SK-N-SH treated with all-trans-retinoic acid at 6 μM for 48 hours (cell line): ENCODE measurements around the gene ST6GALNAC3.

Source experiments
- ATAC-seq: fragments of 200-7000 bp; cut with Tn5 transposase; 3 replicates; pipeline ENCODE4 v1.9.1; 2020; ENCODE audit warnings: mild to moderate bottlenecking, moderate library complexity
- ARNTL ChIP-seq: fragments of 450-650 bp; formaldehyde crosslinking; IDR thresholded peaks from 2 replicates; pipeline ENCODE4 v1.5.0; 2020; ENCODE audit warnings: low read depth, mild to moderate bottlenecking, moderate library complexity, borderline replicate concordance
- BACH2 ChIP-seq: fragments of 250-450 bp; sonication (Bioruptor Pico); IDR thresholded peaks from 2 replicates; pipeline ENCODE4 v1.9.0; 2021; ENCODE audit warnings: mild to moderate bottlenecking, borderline replicate concordance
- CREB5 ChIP-seq: fragments of 250-450 bp; sonication (Bioruptor Pico); IDR thresholded peaks from 2 replicates; pipeline ENCODE4 v1.5.1; 2020; ENCODE audit warnings: low read depth, mild to moderate bottlenecking, moderate library complexity
- CSDC2 ChIP-seq: fragments of 250-450 bp; sonication (Bioruptor Pico); IDR thresholded peaks from 2 replicates; pipeline ENCODE4 v1.5.0; 2020; ENCODE audit warnings: mild to moderate bottlenecking, moderate library complexity
- ESRRG ChIP-seq: fragments of 250-450 bp; sonication (Bioruptor Pico); IDR thresholded peaks from 2 replicates; pipeline ENCODE4 v1.6.1; 2021; ENCODE audit warnings: mild to moderate bottlenecking
- GLIS3 ChIP-seq: fragments of 250-450 bp; sonication (Bioruptor Pico); IDR thresholded peaks from 2 replicates; pipeline ENCODE4 v1.5.0; 2020; ENCODE audit warnings: mild to moderate bottlenecking, moderate library complexity
- ISL1 ChIP-seq: fragments of 250-450 bp; sonication (Bioruptor Pico); IDR thresholded peaks from 2 replicates; pipeline ENCODE4 v2.1.2; 2022; ENCODE audit warnings: mild to moderate bottlenecking, moderate library complexity
- OSR1 ChIP-seq: fragments of 250-450 bp; sonication (Bioruptor Pico); IDR thresholded peaks from 2 replicates; pipeline ENCODE4 v1.8.0; 2022; ENCODE audit warnings: moderate library complexity, mild to moderate bottlenecking, inconsistent platforms
- POU6F1 ChIP-seq: fragments of 250-450 bp; sonication (Bioruptor Pico); IDR thresholded peaks from 2 replicates; pipeline ENCODE4 v1.8.0; 2021; ENCODE audit warnings: low read depth, mild to moderate bottlenecking, moderate library complexity, borderline replicate concordance
- PPARA ChIP-seq: fragments of 250-450 bp; sonication (Bioruptor Pico); IDR thresholded peaks from 2 replicates; pipeline ENCODE4 v1.5.0; 2020; ENCODE audit warnings: mild to moderate bottlenecking, borderline replicate concordance
- RARB ChIP-seq: fragments of 250-450 bp; sonication (Bioruptor Pico); IDR thresholded peaks from 2 replicates; pipeline ENCODE4 v1.8.0; 2021; ENCODE audit warnings: mild to moderate bottlenecking, moderate library complexity
- SNAI2 ChIP-seq: fragments of 250-450 bp; sonication (Bioruptor Pico); IDR thresholded peaks from 2 replicates; pipeline ENCODE4 v1.5.0; 2020; ENCODE audit warnings: mild to moderate bottlenecking, moderate library complexity
- TCF4 ChIP-seq: fragments of 250-450 bp; sonication (Bioruptor Pico); IDR thresholded peaks from 2 replicates; pipeline ENCODE4 v1.8.0; 2021; ENCODE audit warnings: mild to moderate bottlenecking, moderate library complexity, borderline replicate concordance
- TOX ChIP-seq: fragments of 250-450 bp; sonication (Bioruptor Pico); IDR thresholded peaks from 2 replicates; pipeline ENCODE4 v1.8.0; 2021; ENCODE audit warnings: mild to moderate bottlenecking, moderate library complexity, borderline replicate concordance
- ZFP3 ChIP-seq: fragments of 250-450 bp; sonication (Bioruptor Pico); IDR thresholded peaks from 2 replicates; pipeline ENCODE4 v1.5.0; 2020; ENCODE audit warnings: mild to moderate bottlenecking, moderate library complexity
- ZFP30 ChIP-seq: fragments of 450-650 bp; formaldehyde crosslinking; IDR thresholded peaks from 2 replicates; pipeline ENCODE4 v1.5.0; 2022; ENCODE audit warnings: mild to moderate bottlenecking, moderate library complexity
- ZNF565 ChIP-seq: fragments of 450-650 bp; formaldehyde crosslinking; conservative IDR thresholded peaks from 2 replicates; pipeline ENCODE4 v1.5.0; 2020; ENCODE audit warnings: low read depth, mild to moderate bottlenecking, moderate library complexity
- ZNF70 ChIP-seq: fragments of 450-650 bp; formaldehyde crosslinking; IDR thresholded peaks from 2 replicates; pipeline ENCODE4 v1.5.0; 2020; ENCODE audit warnings: mild to moderate bottlenecking, moderate library complexity
- TF ChIP-seq, protein P1 (sequence below): fragments of 250-450 bp; sonication (Bioruptor Pico); IDR thresholded peaks from 2 replicates; pipeline ENCODE4 v1.8.0; 2020; ENCODE audit warnings: mild to moderate bottlenecking, moderate library complexity, borderline replicate concordance
- TF ChIP-seq, protein P2 (sequence below): fragments of 250-450 bp; sonication (Bioruptor Pico); IDR thresholded peaks from 2 replicates; pipeline ENCODE4 v1.5.0; 2020; ENCODE audit warnings: mild to moderate bottlenecking, moderate library complexity
- TF ChIP-seq, protein P3 (sequence below): fragments of 250-450 bp; sonication (Bioruptor Pico); IDR thresholded peaks from 2 replicates; pipeline ENCODE4 v1.5.1; 2021; ENCODE audit warnings: mild to moderate bottlenecking, moderate library complexity

The ST6GALNAC3 gene

GRCh38 chr1:76511558-76512179 lies 437.1 kb downstream of the ST6GALNAC3 start:
- TF ChIP-seq SNAI2 = no peak
- no peak for TF ChIP-seq BACH2 (CRISPR knock-in tag)
- TF ChIP-seq RARB (CRISPR knock-in tag) = no peak
- TF ChIP-seq TCF4 (CRISPR knock-in tag) = no peak
- no peak for TF ChIP-seq GLIS3
- TF ChIP-seq CSDC2 (CRISPR knock-in tag) = no peak
- no peak for TF ChIP-seq OSR1 (CRISPR knock-in tag)
- TF ChIP-seq ZFP30 (CRISPR knock-in tag) = no peak
- no peak for TF ChIP-seq ISL1 (CRISPR knock-in tag)
- no peak for TF ChIP-seq ZNF70 (CRISPR knock-in tag)
- TF ChIP-seq, protein P1, sequence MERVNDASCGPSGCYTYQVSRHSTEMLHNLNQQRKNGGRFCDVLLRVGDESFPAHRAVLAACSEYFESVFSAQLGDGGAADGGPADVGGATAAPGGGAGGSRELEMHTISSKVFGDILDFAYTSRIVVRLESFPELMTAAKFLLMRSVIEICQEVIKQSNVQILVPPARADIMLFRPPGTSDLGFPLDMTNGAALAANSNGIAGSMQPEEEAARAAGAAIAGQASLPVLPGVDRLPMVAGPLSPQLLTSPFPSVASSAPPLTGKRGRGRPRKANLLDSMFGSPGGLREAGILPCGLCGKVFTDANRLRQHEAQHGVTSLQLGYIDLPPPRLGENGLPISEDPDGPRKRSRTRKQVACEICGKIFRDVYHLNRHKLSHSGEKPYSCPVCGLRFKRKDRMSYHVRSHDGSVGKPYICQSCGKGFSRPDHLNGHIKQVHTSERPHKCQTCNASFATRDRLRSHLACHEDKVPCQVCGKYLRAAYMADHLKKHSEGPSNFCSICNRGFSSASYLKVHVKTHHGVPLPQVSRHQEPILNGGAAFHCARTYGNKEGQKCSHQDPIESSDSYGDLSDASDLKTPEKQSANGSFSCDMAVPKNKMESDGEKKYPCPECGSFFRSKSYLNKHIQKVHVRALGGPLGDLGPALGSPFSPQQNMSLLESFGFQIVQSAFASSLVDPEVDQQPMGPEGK = no peak
- no peak for TF ChIP-seq POU6F1 (CRISPR knock-in tag)
- TF ChIP-seq ARNTL = no peak
- TF ChIP-seq, protein P2, sequence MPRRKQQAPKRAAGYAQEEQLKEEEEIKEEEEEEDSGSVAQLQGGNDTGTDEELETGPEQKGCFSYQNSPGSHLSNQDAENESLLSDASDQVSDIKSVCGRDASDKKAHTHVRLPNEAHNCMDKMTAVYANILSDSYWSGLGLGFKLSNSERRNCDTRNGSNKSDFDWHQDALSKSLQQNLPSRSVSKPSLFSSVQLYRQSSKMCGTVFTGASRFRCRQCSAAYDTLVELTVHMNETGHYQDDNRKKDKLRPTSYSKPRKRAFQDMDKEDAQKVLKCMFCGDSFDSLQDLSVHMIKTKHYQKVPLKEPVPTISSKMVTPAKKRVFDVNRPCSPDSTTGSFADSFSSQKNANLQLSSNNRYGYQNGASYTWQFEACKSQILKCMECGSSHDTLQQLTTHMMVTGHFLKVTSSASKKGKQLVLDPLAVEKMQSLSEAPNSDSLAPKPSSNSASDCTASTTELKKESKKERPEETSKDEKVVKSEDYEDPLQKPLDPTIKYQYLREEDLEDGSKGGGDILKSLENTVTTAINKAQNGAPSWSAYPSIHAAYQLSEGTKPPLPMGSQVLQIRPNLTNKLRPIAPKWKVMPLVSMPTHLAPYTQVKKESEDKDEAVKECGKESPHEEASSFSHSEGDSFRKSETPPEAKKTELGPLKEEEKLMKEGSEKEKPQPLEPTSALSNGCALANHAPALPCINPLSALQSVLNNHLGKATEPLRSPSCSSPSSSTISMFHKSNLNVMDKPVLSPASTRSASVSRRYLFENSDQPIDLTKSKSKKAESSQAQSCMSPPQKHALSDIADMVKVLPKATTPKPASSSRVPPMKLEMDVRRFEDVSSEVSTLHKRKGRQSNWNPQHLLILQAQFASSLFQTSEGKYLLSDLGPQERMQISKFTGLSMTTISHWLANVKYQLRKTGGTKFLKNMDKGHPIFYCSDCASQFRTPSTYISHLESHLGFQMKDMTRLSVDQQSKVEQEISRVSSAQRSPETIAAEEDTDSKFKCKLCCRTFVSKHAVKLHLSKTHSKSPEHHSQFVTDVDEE (CRISPR knock-in tag) = no peak
- no peak for TF ChIP-seq ZNF565 (CRISPR knock-in tag)
- TF ChIP-seq TOX (CRISPR knock-in tag) = no peak
- no peak for TF ChIP-seq ESRRG (CRISPR knock-in tag)
- ATAC-seq = no peak

GRCh38 chr1:76530953-76531352 lies 456.4 kb downstream of the ST6GALNAC3 start:
- TF ChIP-seq CSDC2 (CRISPR knock-in tag) = no peak
- TF ChIP-seq GLIS3 = no peak
- TF ChIP-seq, protein P3, sequence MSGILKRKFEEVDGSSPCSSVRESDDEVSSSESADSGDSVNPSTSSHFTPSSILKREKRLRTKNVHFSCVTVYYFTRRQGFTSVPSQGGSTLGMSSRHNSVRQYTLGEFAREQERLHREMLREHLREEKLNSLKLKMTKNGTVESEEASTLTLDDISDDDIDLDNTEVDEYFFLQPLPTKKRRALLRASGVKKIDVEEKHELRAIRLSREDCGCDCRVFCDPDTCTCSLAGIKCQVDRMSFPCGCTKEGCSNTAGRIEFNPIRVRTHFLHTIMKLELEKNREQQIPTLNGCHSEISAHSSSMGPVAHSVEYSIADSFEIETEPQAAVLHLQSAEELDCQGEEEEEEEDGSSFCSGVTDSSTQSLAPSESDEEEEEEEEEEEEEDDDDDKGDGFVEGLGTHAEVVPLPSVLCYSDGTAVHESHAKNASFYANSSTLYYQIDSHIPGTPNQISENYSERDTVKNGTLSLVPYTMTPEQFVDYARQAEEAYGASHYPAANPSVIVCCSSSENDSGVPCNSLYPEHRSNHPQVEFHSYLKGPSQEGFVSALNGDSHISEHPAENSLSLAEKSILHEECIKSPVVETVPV (CRISPR knock-in tag) = no peak
- TF ChIP-seq ISL1 (CRISPR knock-in tag) = no peak
- TF ChIP-seq BACH2 (CRISPR knock-in tag) = no peak
- TF ChIP-seq ARNTL = no peak
- TF ChIP-seq, protein P1 = no peak
- TF ChIP-seq POU6F1 (CRISPR knock-in tag) = no peak
- TF ChIP-seq ZNF70 (CRISPR knock-in tag) = no peak
- TF ChIP-seq ZFP3 (CRISPR knock-in tag) = no peak
- TF ChIP-seq CREB5 = no peak
- TF ChIP-seq, protein P2 (CRISPR knock-in tag) = no peak
- no peak for TF ChIP-seq PPARA (CRISPR knock-in tag)
- TF ChIP-seq ESRRG (CRISPR knock-in tag) = no peak
- TF ChIP-seq SNAI2 = no peak
- no peak; the same call in 2 of the 3 replicates for ATAC-seq
